HG02938 (cell line): ENCODE data around the gene CCDC7.
"Not testable (repeated sequence)": the region's sequence is repeated elsewhere in the genome, so short reads cannot be mapped to it uniquely, and the experiment has no call there.

Experiments used
- ATAC-seq: cut with Tn5 transposase; IDR thresholded peaks from one replicate; pipeline ENCODE4 v1.9.1; 2021; ENCODE audit warnings: mild to moderate bottlenecking, moderate library complexity; ENCODE audit not compliant: unreplicated experiment

The CCDC7 gene

DNA sequence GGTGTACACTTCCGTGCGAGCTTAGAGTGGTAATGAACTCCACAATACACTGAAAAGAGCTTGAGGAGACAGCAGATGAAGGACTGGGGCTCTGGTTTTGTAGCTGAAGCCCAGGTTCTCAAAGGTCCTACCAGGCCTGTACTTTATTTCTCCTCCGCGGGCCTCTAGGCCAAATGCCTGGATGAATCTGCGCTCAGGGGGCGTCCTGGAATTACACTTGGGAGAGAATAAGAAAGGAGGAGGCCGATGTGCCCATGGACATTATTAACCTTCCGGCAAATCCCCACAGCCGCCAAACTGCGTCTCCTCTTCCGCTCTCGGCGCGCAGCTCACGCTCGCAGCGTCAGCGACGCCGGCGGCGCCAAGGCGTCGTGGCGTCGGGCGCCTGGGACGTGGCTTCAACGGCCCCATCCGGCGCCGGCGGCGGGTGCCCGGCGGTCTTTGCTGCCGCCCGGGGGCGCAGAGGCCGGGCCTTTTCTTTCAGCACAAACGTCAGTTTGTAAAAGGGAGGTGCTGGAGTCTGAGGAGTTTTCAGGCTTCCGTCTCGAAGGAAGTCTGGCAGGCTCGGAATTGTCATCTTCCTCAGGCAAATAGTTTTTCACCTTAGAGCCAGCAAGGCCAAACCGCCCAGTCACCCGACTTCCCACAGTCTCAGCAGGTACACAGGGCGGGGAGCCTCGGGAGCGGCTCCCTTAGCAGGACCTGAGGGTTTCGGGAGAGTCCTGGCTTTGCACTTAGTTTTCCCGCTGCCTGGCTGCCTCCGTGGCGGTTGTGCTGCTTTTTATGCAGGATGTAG, at the start of gene CCDC7:
Gene CCDC7 (plus strand): TSS at position 401 of the 796 bp plus-strand sequence. CDS start 5,503 bp downstream, outside the sequence.
- ATAC-seq = peak; percentile 88

GRCh38 chr10:32397163-32397562, 48.8 kb upstream of the CCDC7 start:
- ATAC-seq = not testable (repeated sequence)

GRCh38 chr10:32399720-32400119, 46.2 kb upstream of the CCDC7 start:
- not testable (repeated sequence) for ATAC-seq

GRCh38 chr10:32400961-32401360, 45.0 kb upstream of the CCDC7 start:
- ATAC-seq = no peak

DNA sequence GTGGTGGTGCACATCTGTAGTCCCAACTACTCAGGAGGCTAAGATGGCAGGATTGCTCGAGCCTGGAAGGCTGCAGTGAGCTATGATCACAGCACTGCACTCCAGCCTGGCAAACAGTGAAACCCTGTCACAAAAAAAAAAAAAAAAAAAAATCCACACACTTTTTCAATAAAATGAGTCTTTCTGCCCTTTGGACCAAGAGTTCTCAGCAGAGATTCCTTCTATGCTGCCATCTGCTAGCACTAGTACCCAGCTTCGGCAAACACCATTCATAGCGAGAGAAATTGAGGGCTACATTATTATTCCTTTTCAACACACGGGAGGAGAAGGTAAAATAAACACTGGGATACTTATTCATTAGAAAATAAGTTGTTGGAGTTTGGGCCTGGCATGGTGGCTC, 43.4 kb upstream of the CCDC7 start:
- no peak for ATAC-seq

GRCh38 chr10:32403091-32403490, 42.8 kb upstream of the CCDC7 start:
- ATAC-seq = no peak

DNA sequence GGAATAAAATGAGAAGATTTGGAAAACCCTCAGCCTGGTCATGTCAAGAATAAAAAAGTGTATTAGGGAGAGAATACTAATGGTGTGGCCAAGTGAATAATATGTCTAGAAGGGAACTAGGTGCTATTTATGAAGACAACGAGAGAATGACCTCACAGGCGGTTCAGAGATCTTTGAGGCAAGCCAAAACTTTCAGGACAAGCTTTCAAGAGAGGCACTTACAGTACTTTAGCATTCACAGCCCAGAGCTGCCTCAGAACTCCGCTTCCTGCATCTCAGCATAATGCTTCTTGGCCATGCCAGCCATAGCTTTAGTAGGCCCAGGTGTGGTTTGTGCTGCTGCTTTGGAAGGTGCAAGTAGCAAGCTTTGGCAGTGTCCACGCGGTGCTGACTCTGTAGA, 37.2 kb upstream of the CCDC7 start:
- no peak for ATAC-seq

DNA sequence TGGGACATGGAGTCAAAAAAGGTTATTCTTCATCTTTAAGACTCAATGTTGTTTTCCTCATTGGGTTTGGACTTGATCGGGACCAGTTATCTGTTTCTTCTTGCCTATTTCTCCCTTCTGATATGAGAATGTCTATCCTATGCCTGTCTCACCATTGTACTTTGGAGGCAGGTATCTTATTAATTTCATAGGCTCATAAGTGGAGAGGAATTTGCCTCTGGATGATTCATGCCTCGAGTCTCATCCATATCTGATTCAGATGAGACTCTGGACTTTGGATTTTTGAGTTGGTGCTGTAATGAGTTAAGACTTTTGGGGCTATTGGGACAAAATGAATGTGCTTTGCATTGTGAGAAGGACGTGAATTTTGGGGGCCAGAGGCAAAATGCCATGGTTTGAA, 36.2 kb upstream of the CCDC7 start:
- ATAC-seq = no peak

DNA sequence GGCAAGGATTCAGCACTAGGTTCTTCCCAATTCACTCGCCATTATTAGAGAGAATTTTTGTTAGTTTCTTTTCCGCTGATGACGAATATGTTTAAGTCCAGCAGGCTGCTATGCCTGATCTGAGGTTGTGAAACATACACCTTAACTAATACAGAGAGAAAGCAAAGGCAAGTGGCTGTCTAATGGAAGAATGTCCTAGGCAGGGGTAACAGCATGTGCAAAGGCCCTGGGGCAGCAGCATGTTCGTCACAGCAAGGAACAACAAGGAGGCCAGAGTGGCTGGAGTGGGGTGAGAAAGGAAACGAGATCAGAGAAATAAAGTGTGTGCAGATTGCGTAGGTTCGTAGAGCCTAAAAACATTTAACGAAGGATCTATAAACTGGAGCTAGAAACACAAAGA, 35.4 kb upstream of the CCDC7 start:
- no peak for ATAC-seq

- ATAC-seq = no peak
Measured at GRCh38 chr10:32411797-32412498, 34.0 kb upstream of the CCDC7 start.

GRCh38 chr10:32412499-32412853, 33.5 kb upstream of the CCDC7 start:
- ATAC-seq = no peak

- no peak for ATAC-seq
Measured at GRCh38 chr10:32413513-32413912, 32.4 kb upstream of the CCDC7 start.

GRCh38 chr10:32415361-32415760, 30.6 kb upstream of the CCDC7 start:
- ATAC-seq = no peak

- ATAC-seq = no peak
Measured at GRCh38 chr10:32417911-32418547, 27.9 kb upstream of the CCDC7 start.

DNA sequence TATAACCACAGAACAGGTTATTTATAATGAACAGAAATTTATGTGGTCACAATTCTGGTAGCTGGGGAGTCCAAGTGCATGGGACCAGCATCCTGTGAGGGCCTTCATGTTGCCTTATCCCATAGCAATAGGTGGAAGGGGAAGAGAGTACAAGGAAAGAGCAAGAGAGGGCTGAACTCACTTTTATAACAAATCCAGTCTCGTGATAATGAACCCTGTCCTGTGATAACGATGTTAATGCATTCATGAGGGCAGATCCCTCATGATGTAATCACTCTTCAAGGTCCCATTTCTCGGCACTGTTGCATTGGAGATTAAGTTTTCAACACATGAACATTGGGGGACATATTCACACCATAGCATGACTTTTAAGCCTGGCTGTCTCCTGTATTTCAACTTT, 27.4 kb upstream of the CCDC7 start:
- ATAC-seq = no peak

DNA sequence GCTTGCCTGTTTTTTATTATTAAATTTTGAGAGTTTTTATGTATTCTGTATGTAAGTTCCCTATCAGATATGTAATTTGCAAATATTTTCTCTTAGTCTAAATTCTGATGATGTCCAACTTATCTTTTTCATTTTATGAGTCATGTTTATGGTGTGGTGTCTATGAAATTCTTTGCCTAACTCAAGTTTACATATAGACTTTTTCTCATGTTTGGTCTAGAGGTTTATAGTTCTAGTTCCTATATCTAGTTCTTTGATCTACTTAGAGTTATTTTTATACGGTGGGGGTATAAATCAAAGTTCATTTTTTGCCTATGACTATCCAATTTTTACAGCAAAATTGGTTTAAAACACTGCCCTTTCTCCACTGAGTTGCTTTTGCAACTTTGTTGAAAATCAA, 26.3 kb upstream of the CCDC7 start:
- ATAC-seq = no peak

DNA sequence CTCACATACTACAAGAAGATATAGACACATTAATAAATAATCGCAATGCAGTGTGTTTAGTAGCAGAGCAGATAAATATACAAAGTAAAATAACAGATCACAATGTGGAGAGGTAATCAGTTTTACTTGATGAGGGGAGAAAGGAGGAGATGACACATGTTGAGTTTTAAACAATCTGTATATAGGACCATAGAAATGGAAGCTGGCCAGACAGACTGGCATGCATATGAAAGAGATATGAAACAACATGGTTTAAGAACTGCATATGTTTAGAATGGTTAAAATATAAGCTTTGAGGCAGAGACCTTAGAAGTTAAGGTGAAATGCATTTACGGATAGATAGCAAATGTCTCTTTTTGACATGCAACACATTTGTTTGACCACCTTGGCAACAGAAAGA, 19.8 kb upstream of the CCDC7 start:
- no peak for ATAC-seq

GRCh38 chr10:32433542-32433941, 12.4 kb upstream of the CCDC7 start:
- no peak for ATAC-seq

DNA sequence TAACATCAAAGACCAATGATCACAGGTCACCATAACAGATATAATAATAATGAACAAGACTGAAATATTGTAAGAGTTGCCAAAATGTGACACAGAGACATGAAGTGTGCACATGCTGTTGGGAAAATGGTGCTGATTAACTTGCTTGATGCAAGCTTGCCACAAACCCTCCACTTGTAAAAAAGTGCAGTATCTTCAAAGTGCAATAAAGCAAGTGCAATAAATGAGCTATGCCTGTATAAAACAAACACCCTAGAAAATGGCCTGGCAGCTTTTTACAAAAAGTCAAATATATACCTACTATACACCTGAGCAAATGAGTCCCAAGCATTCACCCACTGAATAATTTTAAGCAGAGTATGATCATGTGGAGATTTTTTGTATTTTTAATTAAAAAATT, 9.7 kb upstream of the CCDC7 start:
- no peak for ATAC-seq

GRCh38 chr10:32437334-32437733, 8.6 kb upstream of the CCDC7 start:
- ATAC-seq = no peak

DNA sequence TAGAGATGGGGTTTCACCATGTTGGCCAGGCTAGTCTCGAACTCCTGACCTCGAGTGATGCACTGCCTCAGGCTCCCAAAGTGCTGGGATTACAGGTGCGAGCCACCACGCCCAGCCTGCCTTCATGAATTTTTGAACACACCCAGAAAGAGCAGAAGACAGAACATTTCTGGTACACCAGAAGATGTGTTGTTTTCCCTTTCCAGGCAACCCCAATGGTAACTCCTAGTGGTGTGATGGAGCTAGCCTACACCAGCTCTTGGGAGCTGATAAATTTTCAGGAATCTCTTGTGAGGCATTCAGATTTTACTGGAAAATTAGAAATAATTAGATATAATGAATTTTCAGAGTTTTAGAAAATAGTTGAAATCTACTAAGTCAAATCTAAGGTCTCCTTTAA, 904 bp upstream of the CCDC7 start:
- ATAC-seq = no peak
